Activated CD8-positive, alpha-beta memory T cell treated with anti-CD3 and anti-CD28 coated beads for 4 hours (primary cell): ENCODE measurements around the gene NCAM2.

Source experiments
- DNase-seq, 2 donors: peaks; one replicate each; pipeline ENCODE4 v3.0.0-alpha.2; 2020; ENCODE audit warnings: low read depth in 2 of 2

NCAM2 gene

DNA sequence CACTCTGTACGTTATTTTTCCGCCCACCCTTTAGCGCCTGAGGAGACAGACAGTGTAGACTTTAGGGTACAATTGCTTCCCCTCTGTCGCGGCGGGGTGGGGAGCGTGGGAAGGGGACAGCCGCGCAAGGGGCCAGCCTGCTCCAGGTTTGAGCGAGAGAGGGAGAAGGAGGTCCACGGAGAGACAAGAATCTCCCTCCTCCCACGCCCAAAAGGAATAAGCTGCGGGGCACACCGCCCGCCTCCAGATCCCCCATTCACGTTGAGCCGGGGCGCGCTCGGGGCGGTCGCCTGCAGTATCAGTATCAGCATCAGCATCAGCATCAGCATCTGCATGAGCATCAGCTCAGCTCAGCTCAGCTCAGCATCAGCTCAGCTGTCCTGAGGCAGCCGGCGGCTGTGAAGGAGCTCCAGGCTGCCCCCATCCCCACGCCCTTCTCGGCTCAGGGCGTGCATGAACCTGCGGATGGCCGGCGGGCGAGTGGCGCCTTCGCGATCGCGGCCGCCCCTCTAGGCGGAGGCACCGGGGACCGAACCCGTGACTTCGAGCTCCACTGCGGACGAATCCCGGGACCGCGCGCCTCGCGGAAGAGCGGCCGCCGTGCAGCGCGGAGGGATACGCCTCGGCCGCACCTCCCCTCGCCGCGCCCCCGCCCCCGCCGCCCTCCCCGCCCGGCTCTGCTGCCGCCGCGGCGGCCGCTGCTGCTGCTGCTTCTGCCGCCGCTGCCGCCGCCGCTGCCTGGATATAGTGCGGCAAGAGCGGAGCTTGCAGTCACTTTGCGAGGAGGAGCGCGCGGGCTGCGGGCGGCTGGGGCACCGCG, at the start of gene NCAM2:
TSS of gene NCAM2 (plus strand) at position 774 of the 820 bp plus-strand sequence.
- DNase-seq, result peak in 1 of 2 donors; percentile 17

DNA sequence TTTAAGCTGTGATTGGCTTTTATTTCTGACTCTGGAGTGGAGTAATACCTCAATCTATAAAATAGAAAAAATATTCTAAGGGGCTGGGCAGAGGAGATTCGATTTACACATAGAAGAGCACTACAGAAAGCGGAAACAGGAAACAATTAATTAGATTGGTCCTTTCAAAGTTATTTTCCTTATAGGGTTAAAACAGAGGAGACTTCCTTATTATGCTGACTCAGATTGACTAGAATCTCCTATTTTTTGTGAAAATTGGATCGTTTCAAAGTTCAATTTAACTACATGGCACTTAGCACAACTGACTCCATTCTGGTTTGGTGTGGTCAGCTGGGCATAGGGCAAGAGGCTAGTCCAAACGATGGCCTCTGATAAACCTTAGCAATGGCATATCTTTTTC, 48.3 kb upstream of the NCAM2 start:
- DNase-seq, result no peak

DNA sequence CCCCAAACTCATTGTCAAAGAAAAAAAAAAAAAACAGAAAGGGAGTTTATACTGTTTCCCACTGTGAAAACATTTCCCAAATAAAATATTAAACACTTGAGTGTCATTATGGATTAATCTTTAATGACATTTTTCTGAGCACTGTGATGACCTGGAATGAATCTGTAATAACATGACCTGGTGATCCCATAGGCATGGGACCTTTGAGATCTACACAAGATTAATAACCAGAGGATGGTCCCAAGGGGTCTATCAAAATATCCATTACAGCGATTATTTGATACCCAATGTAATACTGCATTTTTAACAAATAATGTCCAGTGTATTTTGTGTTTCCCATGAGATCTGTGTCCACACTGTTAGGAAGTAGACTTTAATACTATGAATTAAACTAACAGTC, 32.4 kb upstream of the NCAM2 start:
- DNase-seq, result no peak

DNA sequence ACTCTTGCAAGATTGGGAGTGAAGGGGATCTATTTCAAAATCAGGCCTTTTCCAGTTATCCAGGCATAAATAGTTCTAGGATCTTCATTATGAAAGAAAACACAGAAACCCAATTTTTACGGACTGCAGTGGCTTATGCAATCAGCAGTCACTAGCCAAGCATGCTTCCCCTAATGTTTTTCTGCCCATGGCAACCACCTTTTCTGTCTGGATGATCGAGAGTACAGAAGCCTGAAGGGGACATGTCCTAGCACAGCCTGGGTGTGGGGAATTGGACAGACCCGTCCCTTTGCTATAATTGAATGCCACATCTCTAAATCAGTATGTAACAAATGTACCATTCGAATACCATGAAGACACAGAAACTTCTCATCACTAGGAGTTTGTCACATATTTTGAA, 29.8 kb upstream of the NCAM2 start:
- no peak for DNase-seq

DNA sequence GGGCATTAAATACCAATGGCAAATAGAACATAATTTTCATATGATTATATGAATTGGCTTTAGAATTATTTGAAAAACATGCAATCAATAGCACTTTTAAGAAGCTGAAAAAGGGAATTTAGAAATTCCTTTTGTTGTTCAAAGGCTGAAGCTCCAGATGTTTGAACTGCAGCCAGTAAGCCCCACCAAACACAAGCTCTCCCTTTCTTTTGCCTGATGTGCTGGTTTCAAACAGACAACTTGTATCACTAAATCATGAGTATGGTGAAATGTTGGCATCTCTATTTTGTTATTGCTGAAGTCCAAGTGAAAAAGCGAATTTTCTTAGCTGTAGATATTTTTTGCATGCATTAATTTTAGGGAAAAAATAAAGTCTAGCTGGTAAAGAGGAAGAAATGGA, 27.5 kb upstream of the NCAM2 start:
- no peak for DNase-seq

DNA sequence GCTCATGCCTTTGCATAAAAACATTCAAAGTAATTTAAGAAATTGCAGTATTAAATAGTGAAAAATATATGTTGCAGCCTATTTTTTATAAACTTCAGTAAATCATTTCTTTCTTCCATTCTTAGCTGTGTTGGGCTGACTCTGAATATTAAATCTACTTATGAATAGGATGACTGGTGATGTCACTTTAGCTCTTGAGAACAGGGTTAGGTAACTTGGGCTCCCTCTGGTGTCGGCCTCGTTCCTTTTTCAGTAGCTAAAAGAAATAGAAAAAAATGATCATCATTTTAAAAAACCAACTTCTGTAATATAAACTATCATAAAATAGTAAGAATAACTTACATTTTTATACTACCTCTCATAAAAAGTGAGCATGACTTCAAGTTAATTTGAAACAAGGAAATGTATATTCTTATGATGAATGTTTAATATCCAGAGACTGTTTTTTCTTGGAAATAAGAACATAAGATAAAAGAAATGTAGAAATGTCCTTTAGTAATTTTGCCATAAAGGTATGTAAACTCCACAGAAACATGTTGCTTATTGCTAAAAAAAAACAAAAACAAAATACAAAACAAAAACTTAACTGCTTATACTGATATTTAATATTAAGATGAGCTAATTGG, 26.8 kb upstream of the NCAM2 start:
- DNase-seq, result no peak

DNA sequence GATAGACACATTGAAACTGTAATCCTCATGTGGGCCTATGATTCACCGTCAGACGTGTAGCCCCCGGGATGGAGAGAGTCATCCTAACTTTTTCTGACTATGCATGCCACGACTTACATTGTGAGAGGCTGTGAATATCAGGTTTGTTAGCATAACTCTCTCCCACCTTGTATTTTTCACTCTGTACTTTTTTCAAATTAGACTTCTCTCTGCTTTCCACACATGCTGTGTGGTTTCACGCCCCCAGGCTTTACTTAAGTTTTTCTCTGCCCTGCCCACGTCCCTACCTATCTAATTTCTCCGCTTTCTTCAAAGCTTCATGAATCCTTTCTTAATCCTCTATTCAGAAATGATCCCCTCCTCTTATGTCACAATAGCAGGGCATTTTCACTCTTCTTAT, 3.4 kb upstream of the NCAM2 start:
- no peak for DNase-seq

DNA sequence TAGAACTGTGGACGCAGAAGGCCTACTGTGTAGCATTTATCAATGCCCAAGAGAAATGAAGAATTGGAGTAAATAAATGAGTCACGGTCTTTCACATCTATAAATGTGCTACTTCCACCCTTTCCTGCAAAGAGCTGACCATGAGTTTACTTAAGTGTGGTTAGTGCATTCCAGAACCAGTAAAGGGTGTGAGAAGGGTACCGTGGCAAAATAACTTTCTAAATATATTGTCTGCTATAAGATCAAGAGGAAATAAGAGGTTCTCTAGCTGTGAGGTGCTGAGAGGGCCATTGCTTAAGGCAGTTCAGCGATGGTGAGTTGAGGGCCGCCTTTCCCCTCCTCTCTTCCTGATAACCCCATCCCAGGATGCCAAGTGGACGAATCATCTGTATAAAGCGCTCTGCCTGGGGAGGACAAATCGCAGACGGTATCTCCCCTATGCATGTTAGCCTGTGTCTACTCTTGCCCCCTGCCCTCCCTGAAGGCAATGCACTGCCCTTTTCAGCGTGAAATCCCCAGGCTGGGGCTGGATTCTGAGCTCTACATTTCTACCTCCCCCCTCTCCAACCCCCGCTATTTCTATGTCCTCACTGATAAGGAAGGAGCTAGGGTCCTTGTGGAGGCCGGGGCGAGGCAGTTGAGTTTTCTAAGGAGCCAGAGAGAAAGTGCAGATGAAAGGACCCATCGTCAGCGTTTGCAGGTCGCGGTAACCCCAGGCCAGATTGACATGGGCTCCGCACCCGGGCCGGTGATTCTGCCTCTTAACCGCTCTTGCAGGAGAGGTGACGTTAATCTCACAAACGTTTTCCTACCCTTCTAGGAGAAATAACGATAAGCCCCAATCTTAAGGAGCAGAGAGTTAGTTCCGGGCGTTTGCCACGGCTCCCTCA, 1.5 kb upstream of the NCAM2 start:
- DNase-seq, result no peak

DNA sequence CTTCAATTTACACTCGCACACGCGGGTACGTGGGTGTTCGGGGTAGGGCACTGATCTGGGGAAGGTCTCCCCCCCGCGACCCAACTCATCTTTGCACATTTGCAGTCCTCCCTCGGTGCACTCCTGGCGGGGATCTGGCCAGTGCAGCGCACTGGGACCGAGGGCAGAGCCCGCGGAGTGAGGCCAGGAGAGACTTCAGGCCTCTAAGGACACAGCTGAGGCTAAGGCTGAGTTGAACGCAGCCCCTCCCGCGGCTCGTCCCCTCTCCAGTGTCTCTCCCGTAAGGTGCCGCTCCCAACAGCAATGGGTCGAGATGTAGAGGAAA, 936 bp upstream of the NCAM2 start:
- no peak for DNase-seq

DNA sequence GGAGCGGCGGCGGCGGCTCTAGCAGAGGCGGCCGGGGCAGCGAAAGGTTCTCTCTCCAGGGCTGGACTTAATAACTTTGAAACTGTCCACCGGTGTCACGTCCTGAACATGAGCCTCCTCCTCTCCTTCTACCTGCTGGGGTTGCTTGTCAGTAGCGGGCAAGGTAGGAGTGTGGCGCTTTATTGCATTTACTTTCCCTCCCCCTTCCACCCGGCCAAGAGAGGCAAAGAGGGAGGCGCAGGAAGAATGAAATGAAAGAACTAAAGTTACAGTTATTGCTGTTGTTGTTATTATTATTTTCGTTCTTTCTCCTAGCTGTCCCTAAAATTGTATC, 214 bp downstream of the NCAM2 start:
- DNase-seq, result no peak

DNA sequence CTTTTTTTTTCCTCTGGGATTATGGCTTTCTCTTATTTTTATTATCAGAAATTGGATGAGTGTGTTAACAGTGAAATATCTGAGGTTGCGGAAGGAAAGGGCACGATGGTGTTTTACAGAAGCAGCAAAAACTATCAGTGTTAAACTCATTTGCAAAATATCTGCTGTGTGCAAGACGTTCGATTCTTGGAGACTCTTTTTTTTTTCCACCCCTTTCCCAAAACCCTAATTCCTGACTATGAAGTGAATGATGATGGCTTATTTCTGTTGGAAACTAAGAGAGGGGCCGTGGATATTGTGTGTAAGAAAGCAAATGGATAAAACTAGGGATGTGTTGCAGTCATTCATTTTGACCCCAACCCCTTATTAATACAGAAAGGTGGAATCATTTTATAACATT, 677 bp downstream of the NCAM2 start:
- DNase-seq, result no peak

DNA sequence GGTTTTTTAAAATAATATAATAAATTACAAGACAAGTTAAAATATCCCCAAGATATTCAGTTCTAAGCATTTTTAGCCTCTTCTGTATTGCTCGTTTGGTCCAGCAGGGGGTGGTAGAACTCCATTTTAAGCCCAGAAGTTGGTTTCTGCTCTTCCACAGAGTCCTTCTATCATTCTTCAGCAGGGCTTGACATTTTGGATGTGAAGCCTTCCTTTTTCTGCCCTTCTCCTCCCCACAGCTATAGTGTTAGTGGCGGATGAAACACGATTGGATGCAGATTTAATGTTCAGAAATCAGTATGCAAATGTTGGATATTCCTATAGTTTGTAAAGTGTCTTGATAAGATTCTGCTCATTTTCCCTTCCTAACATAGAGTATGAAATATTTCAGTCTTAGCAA, 1.4 kb downstream of the NCAM2 start:
- no peak for DNase-seq

DNA sequence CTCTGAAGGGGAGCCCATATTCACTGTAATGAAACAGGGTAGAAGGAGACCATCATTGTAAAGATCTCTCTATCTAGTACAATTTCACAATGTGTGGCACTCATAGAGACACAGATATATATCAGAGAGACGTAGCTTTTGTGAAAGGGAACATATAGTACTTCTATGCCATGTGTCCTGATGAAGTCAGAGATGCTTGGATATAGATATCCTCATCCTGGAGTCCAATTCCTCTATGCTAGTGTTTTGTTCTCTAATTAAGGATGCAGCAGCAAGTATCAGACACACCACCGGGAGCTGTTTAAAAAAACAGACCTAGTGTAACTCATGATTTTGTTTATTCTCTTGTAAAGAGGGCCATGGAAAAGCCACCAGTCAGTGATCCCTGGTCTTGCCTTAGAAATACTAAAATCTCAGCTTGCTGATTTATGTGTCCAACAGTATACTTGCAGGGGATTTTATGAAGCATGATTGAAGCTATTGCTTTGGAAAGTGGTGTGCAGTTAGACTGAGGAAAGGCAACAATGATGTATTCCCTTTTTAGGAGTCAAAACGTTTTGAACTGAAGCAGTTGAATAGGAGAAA, 2.5 kb downstream of the NCAM2 start:
- no peak for DNase-seq

DNA sequence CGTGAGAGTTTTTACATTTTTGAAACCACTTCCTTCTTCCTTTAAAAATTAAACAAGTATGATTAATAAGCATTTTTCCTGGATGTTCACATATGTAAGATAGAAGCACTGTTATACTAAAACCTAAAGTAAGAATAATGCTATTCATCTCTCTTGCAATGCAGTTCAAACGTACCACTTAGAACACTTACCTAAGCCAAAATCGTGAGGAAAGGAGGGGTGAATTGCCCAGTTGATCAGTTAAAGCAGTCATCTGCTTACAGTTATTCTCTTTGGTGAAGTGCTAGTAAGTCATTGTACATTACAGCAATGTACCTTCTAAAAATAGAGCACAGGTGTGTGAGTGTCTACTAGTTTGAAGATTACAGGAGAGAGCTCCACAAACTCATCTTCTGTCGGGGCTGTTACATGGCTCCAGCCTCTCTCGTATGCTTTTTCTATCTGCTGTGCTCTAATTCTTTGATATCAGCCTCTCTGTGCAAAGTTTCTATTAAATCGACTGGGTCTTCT, 3.4 kb downstream of the NCAM2 start:
- DNase-seq, result no peak

DNA sequence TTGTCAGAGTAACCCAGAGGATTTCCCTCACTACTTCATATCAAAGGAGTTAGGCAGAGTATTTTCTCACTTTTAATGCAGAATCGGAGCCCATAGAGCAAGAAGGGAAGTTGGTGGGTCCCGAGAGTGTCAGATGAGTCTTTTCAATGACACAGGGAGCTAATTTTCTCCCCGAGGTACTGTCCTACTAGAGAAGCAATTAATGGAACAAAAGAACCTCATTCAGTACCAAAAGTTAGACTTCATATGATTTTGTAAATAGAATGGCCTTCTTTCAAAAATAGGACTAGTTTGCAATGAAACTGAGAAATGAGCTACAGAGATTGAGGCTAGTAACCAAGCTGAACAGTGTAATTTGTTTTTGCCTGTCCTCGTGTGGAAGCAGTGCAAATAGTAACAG, 3.9 kb downstream of the NCAM2 start:
- DNase-seq, result no peak

DNA sequence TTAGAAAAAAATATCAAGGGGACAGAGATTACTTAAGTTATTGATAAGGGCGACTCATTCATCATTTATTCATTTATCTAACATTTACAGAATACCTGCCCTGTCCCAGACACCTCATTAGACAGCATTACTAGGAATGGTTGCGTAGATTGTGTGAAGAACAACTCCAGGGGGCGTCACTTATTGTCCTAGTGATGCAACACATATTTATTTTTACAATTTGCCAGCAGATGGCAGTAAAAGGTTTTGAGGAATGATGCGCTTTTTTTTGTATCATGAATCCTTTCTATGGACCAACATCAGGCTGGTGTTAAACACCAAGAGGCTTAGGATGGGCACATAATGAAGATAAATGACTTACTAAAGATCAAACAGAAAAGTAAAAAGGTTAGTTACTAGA, 5.5 kb downstream of the NCAM2 start:
- no peak for DNase-seq

DNA sequence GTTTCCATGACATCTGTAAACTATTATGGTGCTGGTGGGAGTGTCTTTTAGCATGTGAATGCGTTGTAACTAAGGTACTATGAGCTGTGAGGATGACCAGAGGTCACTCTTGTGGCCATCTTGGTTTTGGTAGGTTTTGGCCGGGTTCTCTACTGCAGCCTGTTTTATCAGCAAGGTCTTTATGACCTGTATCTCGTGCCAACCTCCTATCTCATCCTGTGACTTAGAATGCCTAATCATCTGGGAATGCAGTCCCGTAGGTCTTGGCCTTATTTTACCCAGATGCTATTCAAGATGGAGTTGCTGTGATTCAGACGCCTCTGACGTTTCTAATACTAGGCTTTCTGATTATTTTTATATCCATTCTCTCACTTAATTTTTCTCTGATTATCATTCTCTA, 9.4 kb downstream of the NCAM2 start:
- no peak for DNase-seq

DNA sequence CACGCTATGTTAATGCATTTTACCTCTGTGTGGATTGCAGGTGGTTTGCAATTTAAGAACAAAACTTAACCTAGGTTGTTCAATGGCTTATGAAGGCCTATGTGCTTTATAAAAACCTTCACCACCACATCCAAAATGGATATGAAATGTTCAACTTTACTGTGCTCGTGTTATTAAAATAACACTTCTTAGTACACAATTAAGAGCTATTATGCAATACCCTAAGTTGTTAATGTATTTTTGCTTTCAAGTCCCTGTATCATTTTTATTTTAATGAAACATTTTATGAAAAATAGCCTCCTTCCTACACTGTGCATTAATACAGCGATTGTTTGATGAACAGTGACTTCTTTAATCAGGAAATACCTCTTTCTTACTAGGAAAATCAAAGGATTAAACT, 12.0 kb downstream of the NCAM2 start:
- DNase-seq, result no peak

DNA sequence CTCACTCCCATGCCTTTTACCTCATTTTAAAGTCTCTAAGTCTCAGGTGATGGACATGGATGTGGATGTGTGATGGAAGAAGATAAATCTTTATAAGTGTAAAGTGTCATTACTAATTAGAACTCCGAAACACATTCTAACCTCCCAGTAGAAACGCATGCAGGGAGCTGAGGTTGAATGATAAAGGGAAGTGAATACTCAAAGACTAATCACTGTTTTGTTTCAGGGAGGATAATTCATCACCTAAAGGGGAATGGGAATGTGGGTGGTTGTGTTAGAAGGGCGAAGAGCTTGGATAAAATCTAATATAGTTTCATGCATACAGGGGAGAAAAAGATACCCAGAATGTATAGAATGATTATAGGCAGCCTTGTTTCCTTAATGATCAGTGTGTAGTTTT, 12.5 kb downstream of the NCAM2 start:
- no peak for DNase-seq

DNA sequence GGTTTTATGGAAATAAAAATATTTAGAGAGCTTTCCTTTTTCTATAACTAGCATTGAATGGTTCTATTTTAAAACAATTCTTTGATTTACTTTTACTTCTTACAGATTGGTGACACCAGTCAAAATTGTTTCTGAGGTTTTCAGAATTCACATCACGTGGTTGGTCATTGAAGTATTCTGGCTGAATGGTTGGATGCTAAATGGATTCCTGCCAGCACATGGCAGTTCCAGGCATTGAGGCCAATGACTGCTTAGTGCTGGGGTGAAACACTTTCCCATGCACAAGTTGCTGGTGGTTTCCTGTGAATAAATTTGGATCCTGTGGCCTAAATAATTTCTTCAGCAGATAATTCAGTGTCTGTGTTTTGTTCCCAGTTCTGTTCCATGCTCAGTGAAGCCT, 20.6 kb downstream of the NCAM2 start:
- DNase-seq, result no peak

DNA sequence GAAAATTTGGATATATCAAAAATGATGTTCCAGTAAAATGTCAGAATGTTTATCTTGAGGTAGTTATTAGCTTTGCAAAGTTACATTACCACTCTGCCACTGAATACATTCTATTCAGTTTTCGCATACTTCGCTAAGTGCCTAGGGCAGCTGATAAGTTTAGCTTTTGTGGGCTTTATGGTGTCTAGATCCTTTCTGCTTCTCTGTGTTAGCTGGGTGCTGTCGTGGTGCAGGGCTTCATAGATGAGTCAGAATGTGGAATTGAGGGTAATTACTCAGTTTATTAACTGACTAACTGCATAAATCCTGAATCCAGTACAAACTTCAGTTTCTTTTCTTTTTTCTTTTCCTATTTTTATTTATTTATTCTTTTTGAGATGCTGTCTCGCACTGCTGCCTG, 21.5 kb downstream of the NCAM2 start:
- no peak for DNase-seq

DNA sequence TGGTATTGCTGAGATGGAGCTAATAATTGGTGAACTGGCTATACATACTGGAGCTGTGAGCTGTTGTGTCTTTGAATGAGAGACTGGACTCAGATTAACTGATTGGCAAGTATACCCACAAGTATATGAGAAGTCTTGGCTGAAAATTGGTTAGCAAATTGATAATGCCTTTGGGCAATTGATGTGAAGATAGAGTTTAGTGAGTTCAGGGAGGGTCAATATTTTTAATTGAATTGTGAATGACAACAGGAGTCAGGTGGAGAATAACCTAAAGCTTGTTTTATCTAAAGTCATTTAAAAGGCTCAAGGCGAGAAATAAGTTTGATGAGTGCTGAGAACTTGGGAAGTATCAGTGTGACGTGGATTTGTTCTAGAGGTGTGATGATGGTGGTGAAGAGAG, 27.5 kb downstream of the NCAM2 start:
- no peak for DNase-seq
